Stimulated activated CD8-positive, alpha-beta memory T cell treated with anti-CD3 and anti-CD28 coated beads, Interleukin-4, amount 100 ng/mL, for 48 hours (primary cell): ENCODE data around the gene ACSF3.
A peak's percentile ranks its signal among the peaks of the same experiment; 100 is the strongest.
"Not testable (repeated sequence)": the region's sequence is repeated elsewhere in the genome, so short reads cannot be mapped to it uniquely, and the experiment has no call there.

Experiments
- DNase-seq: peaks from one replicate; pipeline ENCODE4 v3.0.0-alpha.2; 2020

ACSF3 gene

DNA sequence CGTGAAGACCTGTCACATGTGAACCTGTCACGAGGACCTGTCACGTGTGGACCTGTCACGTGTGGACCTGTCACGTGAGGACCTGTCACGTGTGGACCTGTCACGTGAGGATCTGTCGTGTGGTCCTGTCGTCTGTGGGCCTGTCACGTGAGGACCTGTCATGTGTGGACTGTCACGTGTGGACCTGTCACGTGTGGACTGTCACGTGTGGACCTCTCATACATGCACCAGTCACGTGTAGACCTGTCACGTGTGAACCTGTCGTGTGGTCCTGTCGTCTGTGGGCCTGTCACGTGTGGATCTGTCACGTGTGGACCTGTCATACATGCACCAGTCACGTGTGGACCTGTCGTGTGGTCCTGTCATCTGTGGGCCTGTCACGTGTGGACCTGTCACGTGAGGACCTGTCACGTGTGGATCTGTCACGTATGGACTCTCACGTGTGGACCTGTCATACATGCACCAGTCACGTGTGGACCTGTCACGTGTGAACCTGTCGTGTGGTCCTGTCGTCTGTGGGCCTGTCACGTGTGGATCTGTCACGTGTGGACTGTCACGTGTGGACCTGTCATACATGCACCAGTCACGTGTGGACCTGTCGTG is 19.5 kb upstream of the ACSF3 start:
- not testable (repeated sequence) for DNase-seq

- no peak for DNase-seq
Observed at GRCh38 chr16:89074803-89075688, 18.6 kb upstream of the ACSF3 start.

DNA sequence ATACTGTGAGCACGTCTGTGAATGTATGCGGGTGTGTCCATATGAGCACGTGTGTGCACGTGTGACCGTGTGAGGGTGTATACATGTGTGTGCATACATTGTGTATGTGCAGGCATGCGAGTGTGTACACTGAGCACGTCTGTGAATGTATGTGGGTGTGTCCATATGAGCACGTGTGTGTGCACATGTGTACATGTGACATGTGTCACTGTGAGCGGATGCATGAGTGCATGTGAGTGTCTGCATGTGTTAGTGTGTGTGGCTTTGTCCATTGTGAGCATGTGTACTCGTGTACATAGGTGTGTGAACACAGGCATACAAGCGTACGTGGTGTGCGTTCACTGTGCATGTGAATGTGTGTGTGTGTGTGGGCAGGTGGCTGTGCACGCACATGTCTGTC is 17.5 kb upstream of the ACSF3 start:
- no peak for DNase-seq

- no peak for DNase-seq
Observed at GRCh38 chr16:89077076-89077475, 16.6 kb upstream of the ACSF3 start.

- DNase-seq = no peak
Observed at GRCh38 chr16:89078172-89078571, 15.5 kb upstream of the ACSF3 start.

GRCh38 chr16:89079434-89079980 is 14.1 kb upstream of the ACSF3 start:
- DNase-seq = no peak

- no peak for DNase-seq
Observed at GRCh38 chr16:89080196-89080853, 13.3 kb upstream of the ACSF3 start.

DNA sequence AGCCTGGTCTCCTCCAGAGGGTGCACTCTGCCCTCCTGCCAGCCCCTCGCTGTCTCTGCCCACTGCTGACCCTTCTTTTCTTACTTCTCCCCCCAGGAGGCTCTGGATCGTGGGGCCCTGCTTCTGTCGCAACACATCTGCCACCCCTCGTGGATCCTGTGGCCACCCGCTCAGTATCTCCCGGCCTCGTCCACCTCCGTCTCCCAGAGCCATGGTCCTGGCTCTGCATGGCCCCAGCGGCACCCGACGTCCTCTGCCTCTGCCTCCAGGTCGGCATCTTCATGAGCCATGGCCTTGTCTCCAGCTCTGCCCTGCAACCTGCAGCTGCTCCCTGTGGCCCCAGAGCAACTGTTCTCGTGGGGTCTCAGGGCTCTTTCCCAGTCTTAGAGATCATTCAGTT is 12.1 kb upstream of the ACSF3 start:
- no peak for DNase-seq

- DNase-seq = no peak
Observed at GRCh38 chr16:89084411-89084810, 9.2 kb upstream of the ACSF3 start.

DNA sequence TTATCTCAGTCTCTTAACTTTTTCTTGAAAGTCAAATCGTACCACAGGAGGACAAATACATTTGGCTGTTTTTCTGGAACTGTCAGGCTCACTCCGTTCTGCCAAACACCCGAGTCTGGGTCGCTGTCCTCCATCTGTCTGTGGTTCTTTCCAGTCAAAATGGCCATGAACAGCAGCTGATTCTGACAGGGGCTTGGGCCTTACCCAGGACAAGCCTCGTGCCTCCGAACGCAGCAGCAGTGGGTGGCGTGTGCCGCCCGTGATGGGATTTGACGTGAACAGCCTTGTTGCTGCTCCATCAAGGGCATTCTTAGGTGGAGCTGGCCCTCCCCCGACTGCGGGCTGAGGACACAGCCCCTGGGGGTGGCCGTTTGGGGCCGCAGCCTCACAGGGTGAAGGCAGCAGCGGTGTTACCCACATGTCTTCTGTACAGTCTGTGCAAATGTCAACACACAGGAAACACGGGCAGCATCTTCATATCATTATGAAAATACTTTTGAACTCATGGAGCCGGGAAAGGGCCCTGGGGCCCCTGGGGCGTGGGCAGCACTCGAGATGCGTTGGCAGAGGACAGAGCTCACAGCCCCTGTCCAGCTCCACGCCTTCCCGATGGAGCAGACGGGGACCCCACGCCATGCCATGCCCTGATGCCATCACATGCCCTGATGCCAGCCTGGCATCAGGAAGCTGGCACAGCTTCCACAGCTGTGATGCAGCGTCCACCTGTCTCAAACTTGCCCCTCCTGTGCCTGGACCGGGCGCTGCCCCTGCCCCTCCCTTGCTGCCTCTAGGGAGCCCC is 8.6 kb upstream of the ACSF3 start:
- no peak for DNase-seq

DNA sequence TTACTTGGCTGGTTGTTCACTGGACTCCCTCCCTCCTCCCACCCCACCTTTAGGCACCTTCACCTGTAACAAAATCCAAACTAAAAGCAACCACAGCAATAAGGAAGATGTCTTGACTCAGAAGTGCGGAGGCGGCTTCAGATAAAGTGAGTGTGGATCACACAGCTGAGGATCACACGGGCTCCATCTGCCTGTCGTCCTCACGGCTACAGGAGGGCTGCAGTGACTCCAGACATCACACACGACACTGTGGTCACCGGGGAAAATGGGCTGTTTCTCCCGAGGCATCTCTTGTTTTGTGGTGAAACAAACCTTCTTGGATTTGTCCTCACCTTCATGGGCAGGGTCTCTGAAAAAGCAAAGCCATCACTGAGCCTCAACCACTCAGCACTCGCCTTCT is 7.9 kb upstream of the ACSF3 start:
- no peak for DNase-seq

DNA sequence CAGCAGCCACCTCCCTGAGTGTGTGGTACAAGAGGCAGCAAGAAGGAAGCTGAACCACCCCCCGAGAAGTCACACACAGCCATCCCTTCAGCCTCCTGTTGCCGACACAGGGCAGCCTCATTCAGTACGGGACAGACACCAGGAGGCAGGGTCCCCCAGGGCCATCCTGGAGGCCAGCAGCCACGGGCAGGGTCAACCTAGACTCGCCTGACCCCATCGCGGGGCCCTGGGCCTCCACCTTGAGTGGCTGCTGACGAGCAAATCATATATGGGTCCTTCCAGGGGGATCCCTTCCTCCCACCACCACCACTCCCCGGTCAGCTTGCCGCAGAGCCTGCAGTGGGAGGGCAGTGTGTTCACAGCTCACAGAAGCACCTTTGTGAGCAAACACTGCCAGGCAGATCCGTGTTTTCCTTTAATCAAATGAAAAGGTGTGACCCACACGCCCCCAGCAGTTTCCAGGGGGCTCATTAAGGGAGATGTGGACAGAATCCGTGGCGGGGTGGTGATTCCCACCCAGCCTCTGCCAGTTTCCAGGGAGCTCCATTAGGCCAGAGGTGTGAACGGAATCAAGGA is 5.6 kb upstream of the ACSF3 start:
- DNase-seq = no peak

DNA sequence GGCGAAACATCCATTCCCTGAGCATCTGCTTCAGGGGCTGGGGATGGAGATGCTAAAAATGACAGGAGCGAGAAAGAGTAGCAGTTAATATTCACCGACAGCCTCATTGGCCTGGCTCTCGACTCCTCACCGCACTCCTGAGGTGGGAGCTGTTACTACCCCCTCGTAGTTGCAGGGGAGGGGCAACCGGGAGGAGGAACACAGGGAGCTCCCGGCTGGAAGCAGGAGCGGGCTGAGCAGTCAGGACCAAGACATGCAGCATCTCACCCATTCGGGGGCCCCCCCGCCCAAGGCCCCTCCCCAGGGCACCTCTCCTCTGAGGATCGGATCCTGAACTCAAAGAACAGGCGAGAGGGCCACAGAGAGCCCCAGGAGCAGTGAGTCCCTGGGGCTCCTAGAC is 4.5 kb upstream of the ACSF3 start:
- DNase-seq = no peak

- DNase-seq = no peak
Observed at GRCh38 chr16:89090182-89090630, 3.4 kb upstream of the ACSF3 start.

DNA sequence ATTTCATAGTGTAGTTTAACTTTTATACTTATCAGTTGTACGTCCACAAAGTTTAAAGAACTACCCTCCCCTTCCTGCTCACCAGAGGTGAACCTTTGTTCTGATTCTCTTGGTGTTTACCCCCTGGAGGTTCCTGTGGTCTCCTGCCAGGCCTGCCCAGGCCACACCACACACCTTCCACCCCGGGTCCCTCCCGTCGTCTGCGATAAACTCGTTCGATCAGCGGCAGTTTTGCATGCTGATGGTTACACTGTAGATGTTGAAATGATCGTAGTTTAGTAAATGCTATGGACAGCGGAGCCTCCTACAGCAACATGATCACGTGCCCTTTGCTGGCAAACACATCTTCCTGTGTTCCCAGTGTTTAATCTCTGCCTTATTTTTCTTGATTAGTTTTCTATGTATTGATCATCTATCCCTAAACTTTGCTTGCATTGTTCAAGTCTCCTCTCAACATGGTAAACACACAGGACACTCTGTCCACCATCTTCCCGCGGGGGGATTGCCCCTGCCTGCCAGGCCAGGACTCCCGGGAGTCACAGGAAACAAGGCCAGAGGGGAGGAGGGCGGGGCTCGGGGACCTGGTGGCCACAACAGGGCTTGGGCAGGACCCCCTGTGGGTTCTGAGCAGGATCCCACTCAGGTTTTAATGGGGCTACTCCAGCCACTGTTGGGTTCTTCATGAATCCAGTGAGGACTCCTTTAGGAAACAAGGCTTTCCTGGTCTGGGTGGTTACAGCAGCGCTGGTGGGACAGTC is 2.8 kb upstream of the ACSF3 start:
- no peak for DNase-seq

DNA sequence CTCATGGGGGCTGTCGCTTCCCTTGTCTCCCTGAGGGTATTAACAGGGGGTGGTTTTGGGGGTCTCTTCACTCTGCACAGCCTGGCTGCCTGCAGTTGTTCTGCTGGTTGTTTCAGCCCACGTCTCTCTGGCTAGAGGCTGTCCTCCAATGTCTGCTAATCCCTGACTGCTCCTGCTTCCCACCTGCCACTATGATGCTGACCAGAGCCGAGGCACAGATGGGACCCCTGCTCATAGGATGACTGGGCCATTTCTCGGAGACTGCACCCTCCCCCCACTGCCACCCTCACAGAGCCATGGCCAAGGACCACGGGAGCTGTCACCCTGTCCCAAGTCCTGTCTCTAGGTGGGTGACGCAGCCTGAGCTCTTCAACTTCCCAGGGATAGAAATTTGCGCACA is 1.6 kb upstream of the ACSF3 start:
- DNase-seq = no peak

GRCh38 chr16:89093252-89093601 is 425 bp upstream of the ACSF3 start:
- DNase-seq = not testable (repeated sequence)

GRCh38 chr16:89094252-89094879 is 714 bp downstream of the ACSF3 start:
- peak; percentile 50 for DNase-seq

DNA sequence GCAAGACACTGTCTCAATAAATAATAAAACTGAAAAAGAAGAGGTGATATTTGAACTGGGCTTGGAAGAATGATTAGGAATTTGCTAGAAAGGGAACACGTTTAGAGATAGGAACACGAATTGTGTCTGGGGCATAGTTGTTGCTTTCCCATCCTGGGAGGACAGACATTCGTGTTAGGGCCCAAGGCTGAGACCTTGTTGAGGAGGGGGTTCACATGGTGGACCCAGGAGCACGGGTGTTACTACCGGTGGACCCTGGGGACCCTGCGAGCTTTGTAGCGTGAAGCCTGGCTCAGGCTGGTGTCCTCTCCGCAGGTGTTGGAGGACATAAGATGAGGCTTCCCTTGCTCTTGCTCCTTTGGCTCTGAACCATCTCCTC is 1.2 kb downstream of the ACSF3 start:
- no peak for DNase-seq

DNA sequence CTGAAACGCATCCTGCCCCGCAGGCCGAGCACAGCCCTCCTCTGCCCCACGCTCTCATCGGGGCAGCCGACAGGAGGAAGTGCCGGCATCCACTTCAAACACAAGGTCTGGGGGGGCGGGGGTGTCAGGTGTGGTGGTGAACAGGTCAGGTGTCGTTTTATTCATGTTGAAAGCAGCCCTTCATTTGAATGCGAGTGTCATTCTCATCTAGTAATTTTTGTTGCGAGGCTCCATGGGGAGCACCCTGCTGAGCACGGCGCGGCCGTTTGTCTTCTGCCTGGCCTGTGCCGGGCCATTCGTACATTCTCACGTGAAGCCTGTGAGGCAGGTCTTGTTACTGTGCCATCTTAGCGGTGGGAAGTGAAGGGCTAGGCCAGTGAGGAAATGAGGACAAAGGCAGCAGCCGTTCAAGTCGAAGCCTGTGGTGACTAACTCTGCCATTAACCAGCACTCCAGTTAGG is 1.9 kb downstream of the ACSF3 start:
- DNase-seq = no peak

DNA sequence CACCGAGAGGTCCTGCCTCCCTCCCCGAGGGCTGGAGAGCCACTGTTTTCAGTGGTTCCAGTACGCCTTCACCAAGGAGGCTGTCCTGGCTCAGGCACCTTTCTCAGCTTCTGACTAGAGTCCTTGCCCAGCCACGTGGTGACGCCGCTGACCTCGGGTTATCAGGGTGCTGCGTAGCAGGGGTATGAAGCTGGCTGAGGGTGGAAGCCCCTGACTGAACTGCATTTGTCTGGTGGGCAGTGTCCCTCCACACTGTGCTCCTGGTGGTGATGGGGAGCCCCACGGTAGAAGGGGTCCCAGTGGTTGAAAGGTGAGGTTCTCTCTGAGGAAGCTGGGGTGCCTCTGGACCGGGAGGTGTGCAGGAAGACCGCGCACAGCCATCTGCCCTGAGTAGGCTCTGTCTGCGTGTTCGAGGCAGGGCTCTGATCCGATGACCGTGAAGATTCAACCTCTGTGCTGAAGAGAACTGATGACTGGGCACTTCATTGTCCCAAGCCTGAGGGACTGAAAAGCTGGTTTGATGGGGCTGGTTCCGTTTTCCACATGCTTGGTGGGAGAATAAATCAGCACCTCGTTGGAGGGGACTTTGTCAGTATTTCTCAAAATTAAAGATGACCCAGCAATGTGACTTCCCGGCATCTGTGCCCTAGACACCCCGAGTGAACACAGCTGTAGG is 2.5 kb downstream of the ACSF3 start:
- no peak for DNase-seq
